Mucosa of stomach (tissue), 1 donor: ENCODE results near the gene NCKAP5.

Experiments
- H3K27me3 ChIP-seq: one replicate; pipeline ENCODE4 v1.7.0; 2013; ENCODE audit warnings: mild to moderate bottlenecking, low read length; ENCODE audit not compliant: control insufficient read depth, insufficient read depth
- H3K36me3 ChIP-seq: one replicate; pipeline ENCODE4 v1.7.0; 2013; ENCODE audit warnings: low read length; ENCODE audit not compliant: control insufficient read depth, insufficient read depth
- H3K4me1 ChIP-seq: one replicate; pipeline ENCODE4 v1.7.0; 2013; ENCODE audit warnings: mild to moderate bottlenecking, low read length; ENCODE audit not compliant: control insufficient read depth, insufficient read depth
- H3K4me3 ChIP-seq: one replicate; pipeline ENCODE4 v1.7.0; 2013; ENCODE audit warnings: low read length
- H3K9ac ChIP-seq: one replicate; pipeline ENCODE4 v1.7.0; 2013; ENCODE audit warnings: mild to moderate bottlenecking, low read length, moderate library complexity
- H3K9me3 ChIP-seq: one replicate; pipeline ENCODE4 v1.7.0; 2013; ENCODE audit warnings: mild to moderate bottlenecking, low read length, moderate library complexity; ENCODE audit not compliant: control insufficient read depth
- donor health status: Pancreatic carcinoma.

The NCKAP5 gene

GRCh38 chr2:133252780-133253355 is 315.4 kb downstream of the NCKAP5 start:
- Histone ChIP-seq H3K4me1 (peaks cover 3% of the 10 kb centered on the region), H3K9me3 (no peaks in the 10 kb centered on the region), H3K9ac (no peak overlapping the region), H3K27me3 (no peaks in the 10 kb centered on the region), H3K36me3 (no peaks in the 10 kb centered on the region), H3K4me3 (no peak overlapping the region)

DNA sequence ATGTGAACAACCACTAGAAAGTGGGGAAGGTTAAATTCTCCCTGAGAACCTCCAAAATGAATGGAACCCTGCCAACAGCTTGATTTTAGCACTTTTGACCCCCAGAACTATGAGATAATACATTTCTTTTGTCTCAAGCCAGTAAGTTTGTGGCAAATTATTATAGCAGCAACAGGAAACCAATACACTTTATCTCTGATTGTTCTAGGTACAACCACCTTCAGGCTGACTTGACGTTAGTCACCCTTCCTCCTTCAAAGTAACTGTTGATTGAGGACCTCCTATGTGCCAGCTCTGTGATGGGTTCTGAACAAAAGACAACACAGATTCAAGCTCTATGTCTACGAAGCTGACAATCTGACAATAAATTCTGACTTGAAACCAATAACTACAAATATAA is 318.9 kb downstream of the NCKAP5 start:
- Histone ChIP-seq H3K4me3 (no peak overlapping the region), H3K27me3 (no peaks in the 10 kb centered on the region), H3K4me1 (peaks cover 6% of the 10 kb centered on the region), H3K36me3 (no peaks in the 10 kb centered on the region), H3K9ac (no peak overlapping the region), H3K9me3 (no peaks in the 10 kb centered on the region)

DNA sequence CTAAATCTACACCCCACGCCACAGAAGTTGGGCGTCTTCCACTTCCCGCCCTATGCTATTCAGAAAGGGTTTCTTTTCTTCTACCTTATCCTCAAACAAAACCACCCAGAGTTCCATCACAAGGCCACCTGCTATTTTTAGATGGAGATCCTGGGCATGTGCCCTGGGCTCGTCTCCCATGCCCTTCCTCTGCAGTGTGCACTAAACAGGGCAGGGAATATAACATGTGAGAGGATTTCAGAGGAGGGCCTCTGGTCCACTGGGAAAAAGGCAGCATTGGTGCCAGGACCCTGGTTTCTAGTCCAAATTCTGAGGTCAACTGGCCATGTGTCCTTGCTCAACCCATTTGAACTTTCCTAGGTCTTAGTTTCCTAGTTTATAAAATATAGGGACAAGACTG is 320.0 kb downstream of the NCKAP5 start:
- Histone ChIP-seq H3K9me3 (no peaks in the 10 kb centered on the region), H3K4me3 (no peak overlapping the region), H3K9ac (no peak overlapping the region), H3K36me3 (no peaks in the 10 kb centered on the region), H3K4me1 (peaks cover 6% of the 10 kb centered on the region), H3K27me3 (no peaks in the 10 kb centered on the region)

DNA sequence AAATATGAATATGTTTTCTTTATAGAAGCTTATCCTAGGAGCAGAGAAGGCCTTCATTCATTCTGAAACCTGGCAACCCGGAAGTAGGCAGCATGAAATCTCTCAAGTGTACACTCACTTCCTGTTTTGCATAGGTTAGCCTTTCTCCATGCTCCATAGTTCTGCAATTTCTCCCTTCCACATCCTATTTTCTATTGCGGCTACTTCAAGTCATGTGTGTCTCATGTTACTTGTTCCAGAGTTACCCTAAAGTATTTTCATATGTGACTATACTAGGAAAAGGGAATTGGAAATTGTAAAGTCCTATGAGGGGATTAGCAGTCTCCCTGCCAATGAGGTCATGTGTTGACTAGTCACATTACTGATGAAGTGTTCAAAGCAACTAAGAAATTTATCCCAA is 320.6 kb downstream of the NCKAP5 start:
- no peaks in the 10 kb centered on the region for H3K27me3 ChIP-seq
- H3K9ac ChIP-seq: no peak overlapping the region
- no peaks in the 10 kb centered on the region for H3K9me3 ChIP-seq

DNA sequence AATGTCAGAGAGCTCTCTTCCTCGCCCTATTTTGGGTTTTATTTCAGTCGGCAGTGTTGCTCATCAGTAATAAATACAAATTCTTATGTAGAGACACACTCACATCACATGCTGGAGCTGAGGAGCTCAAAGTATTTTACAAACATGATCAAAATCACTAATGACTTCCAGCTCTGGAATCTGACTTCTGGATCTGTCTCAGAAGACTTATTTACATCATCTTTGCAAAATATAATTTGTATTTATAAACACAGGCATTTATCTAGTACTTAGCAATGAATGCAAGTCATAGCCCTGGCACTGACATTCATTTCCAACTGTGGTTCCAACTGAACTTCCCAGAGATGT is 327.1 kb downstream of the NCKAP5 start:
- no peaks in the 10 kb centered on the region for H3K9me3 ChIP-seq
- no peaks in the 10 kb centered on the region for H3K36me3 ChIP-seq
- no peak overlapping the region for H3K4me3 ChIP-seq
- H3K4me1 ChIP-seq: no peaks in the 10 kb centered on the region
- H3K27me3 ChIP-seq: no peaks in the 10 kb centered on the region
- H3K9ac ChIP-seq: no peak overlapping the region

More for the DNA sequence above, 320.6 kb downstream of the NCKAP5 start:
- no peaks in the 10 kb centered on the region for H3K36me3 ChIP-seq
- peaks cover 6% of the 10 kb centered on the region for H3K4me1 ChIP-seq
- H3K4me3 ChIP-seq: no peak overlapping the region

GRCh38 chr2:133240491-133241223 is 327.6 kb downstream of the NCKAP5 start:
- Histone ChIP-seq H3K9ac (no peak overlapping the region), H3K36me3 (no peaks in the 10 kb centered on the region), H3K4me3 (no peak overlapping the region), H3K4me1 (no peaks in the 10 kb centered on the region), H3K9me3 (no peaks in the 10 kb centered on the region), H3K27me3 (no peaks in the 10 kb centered on the region)

DNA sequence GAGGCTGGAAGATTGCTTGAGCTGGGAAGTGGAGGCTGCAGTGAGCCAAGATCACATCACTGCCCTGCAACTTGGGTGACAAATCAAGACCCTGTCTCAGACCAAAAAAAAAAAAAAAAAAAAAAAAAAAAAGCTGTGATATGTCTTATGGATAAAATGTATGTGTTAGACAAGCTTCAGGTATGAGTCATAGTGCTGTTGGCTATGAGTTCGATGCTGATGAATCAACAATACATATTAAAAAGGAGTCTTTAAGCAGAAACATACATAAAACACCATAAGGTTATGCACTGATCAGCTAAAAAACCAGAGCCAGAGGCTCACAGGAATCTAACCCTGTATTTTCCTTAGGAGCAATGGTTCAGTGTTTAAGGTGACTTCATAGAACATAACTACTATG is 332.3 kb downstream of the NCKAP5 start:
- no peak overlapping the region for H3K4me3 ChIP-seq
- no peaks in the 10 kb centered on the region for H3K4me1 ChIP-seq
- no peaks in the 10 kb centered on the region for H3K9me3 ChIP-seq
- H3K36me3 ChIP-seq: no peaks in the 10 kb centered on the region
- H3K27me3 ChIP-seq: no peaks in the 10 kb centered on the region
- H3K9ac ChIP-seq: no peak overlapping the region

GRCh38 chr2:133232556-133232955 is 335.7 kb downstream of the NCKAP5 start:
- H3K27me3 ChIP-seq: no peaks in the 10 kb centered on the region
- H3K9ac ChIP-seq: no peak overlapping the region
- H3K4me1 ChIP-seq: no peaks in the 10 kb centered on the region
- H3K36me3 ChIP-seq: no peaks in the 10 kb centered on the region
- no peaks in the 10 kb centered on the region for H3K9me3 ChIP-seq
- no peak overlapping the region for H3K4me3 ChIP-seq

DNA sequence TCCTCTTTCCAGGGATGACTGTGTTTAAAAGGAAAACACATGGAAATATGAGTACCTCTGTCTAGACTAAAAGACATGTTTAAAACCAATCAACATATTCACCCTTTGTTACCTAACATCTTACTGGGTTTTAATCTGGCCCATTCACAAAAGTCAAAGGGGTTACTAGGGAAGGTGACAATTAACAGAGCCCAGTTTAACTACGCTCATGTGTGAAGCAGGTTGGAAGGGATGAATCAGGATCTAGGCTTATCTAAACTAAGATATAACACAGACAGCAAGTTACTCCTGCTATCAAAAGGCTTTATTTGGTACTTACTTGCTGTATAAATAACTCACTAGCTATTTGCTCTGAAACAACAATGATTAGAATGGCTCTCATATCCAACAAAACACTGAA is 337.0 kb downstream of the NCKAP5 start:
- no peak overlapping the region for H3K4me3 ChIP-seq
- H3K9me3 ChIP-seq: no peaks in the 10 kb centered on the region
- H3K36me3 ChIP-seq: no peaks in the 10 kb centered on the region
- no peaks in the 10 kb centered on the region for H3K27me3 ChIP-seq
- no peak overlapping the region for H3K9ac ChIP-seq
- H3K4me1 ChIP-seq: no peaks in the 10 kb centered on the region

DNA sequence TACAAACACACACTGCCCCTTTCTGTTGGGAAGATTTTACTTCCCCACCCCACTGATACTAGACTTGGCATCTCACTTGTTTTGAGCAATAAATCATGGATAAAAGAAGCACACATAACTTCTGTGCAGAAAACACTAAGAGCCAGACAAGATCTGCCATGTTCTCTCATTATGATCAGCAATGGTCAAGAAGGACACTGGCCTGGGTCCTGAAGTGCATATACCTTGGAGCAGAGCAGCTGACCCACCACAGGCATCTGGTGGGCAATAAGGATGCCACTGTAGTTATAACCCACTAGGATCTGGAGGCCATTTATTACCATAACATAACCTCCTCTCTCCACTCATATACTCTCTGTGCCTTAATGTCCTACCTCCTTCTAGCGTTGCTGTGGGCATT is 338.3 kb downstream of the NCKAP5 start:
- Histone ChIP-seq H3K9ac (no peak overlapping the region), H3K4me1 (no peaks in the 10 kb centered on the region), H3K9me3 (no peaks in the 10 kb centered on the region), H3K27me3 (no peaks in the 10 kb centered on the region), H3K36me3 (no peaks in the 10 kb centered on the region), H3K4me3 (no peak overlapping the region)

DNA sequence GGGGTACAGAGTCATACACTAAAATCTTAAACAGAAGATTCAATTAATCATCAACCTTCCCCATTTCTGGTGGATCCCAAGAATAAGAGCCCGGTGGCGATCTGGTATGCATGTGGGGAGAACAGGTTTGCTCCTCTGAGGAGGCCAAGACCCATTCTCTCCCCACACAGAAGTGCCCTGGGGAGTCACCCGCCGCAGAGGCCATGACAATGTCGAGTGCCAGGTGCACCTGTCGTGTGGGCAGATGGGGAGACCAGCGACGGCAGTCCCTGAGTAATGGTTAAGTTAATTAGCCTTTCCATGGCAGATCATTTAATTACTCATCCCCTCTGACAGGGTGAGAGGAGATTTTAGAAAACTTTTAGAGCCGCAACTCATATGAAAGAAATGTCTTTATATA is 345.0 kb downstream of the NCKAP5 start:
- Histone ChIP-seq H3K4me1 (no peaks in the 10 kb centered on the region), H3K9me3 (no peaks in the 10 kb centered on the region), H3K36me3 (no peaks in the 10 kb centered on the region), H3K9ac (no peak overlapping the region), H3K27me3 (no peaks in the 10 kb centered on the region), H3K4me3 (no peak overlapping the region)

- no peaks in the 10 kb centered on the region for H3K4me1 ChIP-seq
- no peak overlapping the region for H3K9ac ChIP-seq
- H3K4me3 ChIP-seq: no peak overlapping the region
- no peaks in the 10 kb centered on the region for H3K27me3 ChIP-seq
- no peaks in the 10 kb centered on the region for H3K9me3 ChIP-seq
- no peaks in the 10 kb centered on the region for H3K36me3 ChIP-seq
Observed at GRCh38 chr2:133221398-133221797, 346.9 kb downstream of the NCKAP5 start.

GRCh38 chr2:133218204-133218603 is 350.1 kb downstream of the NCKAP5 start:
- H3K9me3 ChIP-seq: no peaks in the 10 kb centered on the region
- H3K27me3 ChIP-seq: no peaks in the 10 kb centered on the region
- H3K36me3 ChIP-seq: no peaks in the 10 kb centered on the region
- H3K4me1 ChIP-seq: no peaks in the 10 kb centered on the region
- H3K4me3 ChIP-seq: no peak overlapping the region
- no peak overlapping the region for H3K9ac ChIP-seq
